ENCODE measurements around the gene ERP27. TPM values are rescaled to one million over a fixed set of nuclear protein-coding genes. Genes with fewer than 3 reads are reported as not detected.

The ERP27 gene
- polyA plus RNA-seq, 4 donors: 0.12 to 34.9 TPM; not detected in 2

DNA sequence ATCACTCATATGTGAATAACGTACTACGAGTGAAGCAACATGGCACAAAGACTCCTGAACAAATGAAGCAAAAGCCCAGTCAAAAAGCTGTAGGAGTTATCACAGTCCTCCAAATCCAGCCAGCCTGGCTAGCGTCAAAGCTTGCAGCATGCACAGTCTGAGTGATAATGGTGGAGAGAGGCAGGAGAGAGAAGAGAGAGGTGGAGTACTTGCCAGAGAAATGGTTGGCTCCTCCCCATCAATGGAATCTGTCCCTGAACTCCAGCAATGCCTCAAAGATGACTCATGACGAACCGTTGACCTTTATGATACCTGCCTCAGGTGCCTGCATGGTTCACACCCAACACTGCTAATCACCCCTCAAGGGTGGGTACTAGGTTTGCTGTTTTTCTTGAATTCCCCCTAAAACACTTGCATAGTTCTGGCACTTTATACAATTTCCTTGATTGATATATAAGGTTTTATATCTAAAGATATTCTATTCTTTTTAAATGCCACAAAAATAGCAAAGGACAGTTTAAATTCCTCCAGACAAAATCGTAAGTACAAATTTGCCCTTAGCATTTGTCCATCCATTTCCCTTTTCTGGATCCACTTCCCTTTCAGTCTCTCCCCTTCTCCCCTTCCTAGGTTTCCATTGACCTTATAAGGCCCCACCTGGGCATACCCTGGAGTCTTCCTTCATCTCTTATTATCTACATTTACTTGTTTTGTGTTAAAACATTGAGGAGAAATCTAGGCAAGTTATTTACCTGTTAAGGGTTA lies 12.8 kb upstream of the ERP27 start:
- Histone ChIP-seq H3K4me3 (ENCODE audit: low read depth in 1 of 3, low read length in 3 of 3) (no peak overlapping the region), H3K27ac (ENCODE audit: low read depth in 1 of 3, low read length in 2 of 3) (peak overlapping the region in 1 of 3 donors; percentile 72), H3K27me3 (ENCODE audit: control insufficient read depth in 3 of 3, insufficient read depth in 3 of 3, low read length in 3 of 3) (no peaks in the 10 kb centered on the region), H3K4me1 (ENCODE audit: control insufficient read depth in 3 of 3, insufficient read depth in 2 of 3, low read depth in 1 of 3, low read length in 2 of 3) (peaks cover 4 to 11% (median 10%) of the 10 kb centered on the region in 3 donors), H3K36me3 (ENCODE audit: control insufficient read depth in 3 of 3, insufficient read depth in 2 of 3, low read depth in 1 of 3, low read length in 3 of 3) (peaks cover 0 to 2% (median 2%) of the 10 kb centered on the region in 3 donors), H3K9me3 (ENCODE audit: control insufficient read depth in 2 of 2, insufficient read depth in 1 of 2, low read depth in 1 of 2, low read length in 1 of 2) (no peaks in the 10 kb centered on the region)
- FAIRE-seq (no peak), DNase-seq (peak; percentile 65 to 72)
- WGBS, 3 donors: 44 to 65% (median 58%) methylated on average over 6 of the region's 6 CpGs

DNA sequence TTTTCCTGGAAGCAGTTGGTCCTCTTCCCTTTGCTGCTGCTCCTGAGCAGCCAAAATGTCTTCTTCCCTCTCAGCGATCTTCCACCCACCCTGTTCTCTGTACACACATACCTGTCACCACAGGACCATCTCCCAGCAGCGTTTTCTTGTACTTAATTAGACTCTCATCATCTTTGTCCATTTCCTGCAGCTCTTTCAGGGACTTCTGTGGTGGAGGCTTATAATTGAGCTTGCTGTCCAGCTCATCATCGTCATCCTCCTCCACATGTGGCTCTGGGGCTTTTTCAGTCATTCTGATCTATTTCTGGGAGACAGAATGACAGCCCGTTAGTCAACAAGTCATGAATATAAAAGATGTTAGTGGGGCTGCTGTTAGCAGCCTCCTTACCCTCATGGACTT lies 12.1 kb upstream of the ERP27 start:
- Histone ChIP-seq H3K27ac (ENCODE audit: low read depth in 1 of 3, low read length in 2 of 3) (no peak overlapping the region), H3K27me3 (ENCODE audit: control insufficient read depth in 3 of 3, insufficient read depth in 3 of 3, low read length in 3 of 3) (no peaks in the 10 kb centered on the region), H3K4me3 (ENCODE audit: low read depth in 1 of 3, low read length in 3 of 3) (no peak overlapping the region), H3K4me1 (ENCODE audit: control insufficient read depth in 3 of 3, insufficient read depth in 2 of 3, low read depth in 1 of 3, low read length in 2 of 3) (peaks cover 4 to 11% (median 10%) of the 10 kb centered on the region in 3 donors), H3K9me3 (ENCODE audit: control insufficient read depth in 2 of 2, insufficient read depth in 1 of 2, low read depth in 1 of 2, low read length in 1 of 2) (no peaks in the 10 kb centered on the region), H3K36me3 (ENCODE audit: control insufficient read depth in 3 of 3, insufficient read depth in 2 of 3, low read depth in 1 of 3, low read length in 3 of 3) (peaks cover 0 to 2% (median 2%) of the 10 kb centered on the region in 3 donors)
- WGBS, 3 donors: 59 to 78% (median 66%) methylated on average over 4 of the region's 4 CpGs
- FAIRE-seq: no peak
- DNase-seq: no peak

GRCh38 chr12:14949631-14950030 lies 11.3 kb upstream of the ERP27 start:
- 85 to 91% (median 89%) methylated on average over 5 of the region's 5 CpGs for WGBS, 3 donors
- H3K27me3 ChIP-seq (ENCODE audit: control insufficient read depth in 3 of 3, insufficient read depth in 3 of 3, low read length in 3 of 3): no peaks in the 10 kb centered on the region
- FAIRE-seq (no peak), DNase-seq (no peak)
- peaks cover 4 to 11% (median 10%) of the 10 kb centered on the region in 3 donors for H3K4me1 ChIP-seq (ENCODE audit: control insufficient read depth in 3 of 3, insufficient read depth in 2 of 3, low read depth in 1 of 3, low read length in 2 of 3)
- H3K36me3 ChIP-seq (ENCODE audit: control insufficient read depth in 3 of 3, insufficient read depth in 2 of 3, low read depth in 1 of 3, low read length in 3 of 3): peaks cover 0 to 2% (median 2%) of the 10 kb centered on the region in 3 donors
- H3K9me3 ChIP-seq (ENCODE audit: control insufficient read depth in 2 of 2, insufficient read depth in 1 of 2, low read depth in 1 of 2, low read length in 1 of 2): no peaks in the 10 kb centered on the region
- H3K4me3 ChIP-seq (ENCODE audit: low read depth in 1 of 3, low read length in 3 of 3): no peak overlapping the region
- peak overlapping the region in 1 of 3 donors; percentile 22 for H3K27ac ChIP-seq (ENCODE audit: low read depth in 1 of 3, low read length in 2 of 3)

DNA sequence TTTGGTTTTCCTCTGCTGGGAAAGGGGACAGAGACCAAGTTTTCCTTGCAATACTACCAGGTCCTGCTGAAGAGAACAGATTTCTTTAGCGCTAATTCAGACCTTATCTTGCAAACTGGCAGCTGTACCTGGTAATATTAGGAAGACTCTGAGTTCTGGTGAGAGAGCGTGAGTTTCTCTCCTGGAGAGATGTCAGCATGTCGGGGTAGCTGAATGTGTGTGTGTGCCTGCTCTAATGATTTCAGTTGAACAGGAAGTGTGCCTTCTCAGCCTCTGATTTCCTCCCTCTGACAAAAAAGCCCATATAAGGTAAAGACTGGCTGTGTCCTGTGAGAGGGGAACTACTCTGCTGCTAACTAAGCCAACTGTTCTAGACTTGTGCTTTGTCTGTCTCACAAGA lies 10.3 kb upstream of the ERP27 start:
- 10 to 40% (median 19%) methylated on average over 3 of the region's 3 CpGs for WGBS, 3 donors
- DNase-seq (peak; percentile 57 to 66), FAIRE-seq (no peak)
- Histone ChIP-seq H3K9me3 (ENCODE audit: control insufficient read depth in 2 of 2, insufficient read depth in 1 of 2, low read depth in 1 of 2, low read length in 1 of 2) (no peaks in the 10 kb centered on the region), H3K27ac (ENCODE audit: low read depth in 1 of 3, low read length in 2 of 3) (peak overlapping the region in 2 of 3 donors; percentile 45 to 92), H3K27me3 (ENCODE audit: control insufficient read depth in 3 of 3, insufficient read depth in 3 of 3, low read length in 3 of 3) (no peaks in the 10 kb centered on the region), H3K36me3 (ENCODE audit: control insufficient read depth in 3 of 3, insufficient read depth in 2 of 3, low read depth in 1 of 3, low read length in 3 of 3) (peaks cover 0 to 2% (median 2%) of the 10 kb centered on the region in 3 donors), H3K4me1 (ENCODE audit: control insufficient read depth in 3 of 3, insufficient read depth in 2 of 3, low read depth in 1 of 3, low read length in 2 of 3) (peaks cover 4 to 11% (median 10%) of the 10 kb centered on the region in 3 donors), H3K4me3 (ENCODE audit: low read depth in 1 of 3, low read length in 3 of 3) (no peak overlapping the region)

DNA sequence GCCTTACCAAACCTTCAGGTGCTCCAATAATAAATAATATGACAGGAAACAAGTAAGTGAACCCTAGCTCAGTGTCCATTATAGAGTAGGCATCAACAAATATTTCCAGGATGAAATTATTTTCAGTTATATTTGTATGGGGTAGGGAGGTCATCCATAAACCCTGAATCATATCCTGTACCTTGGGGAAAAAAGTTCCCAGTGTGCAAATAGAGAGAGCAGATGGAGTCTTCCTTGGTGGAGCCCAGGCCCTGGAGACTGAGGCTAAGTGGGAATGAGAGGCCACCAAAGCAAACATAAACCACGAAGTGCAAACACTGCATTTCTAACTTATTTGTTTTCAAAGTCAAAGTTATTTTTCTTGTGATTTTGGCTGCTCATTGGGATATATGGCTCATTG lies 8.5 kb upstream of the ERP27 start:
- Histone ChIP-seq H3K9me3 (ENCODE audit: control insufficient read depth in 2 of 2, insufficient read depth in 1 of 2, low read depth in 1 of 2, low read length in 1 of 2) (no peaks in the 10 kb centered on the region), H3K27ac (ENCODE audit: low read depth in 1 of 3, low read length in 2 of 3) (no peak overlapping the region), H3K4me1 (ENCODE audit: control insufficient read depth in 3 of 3, insufficient read depth in 2 of 3, low read depth in 1 of 3, low read length in 2 of 3) (peaks cover 4 to 11% (median 10%) of the 10 kb centered on the region in 3 donors), H3K27me3 (ENCODE audit: control insufficient read depth in 3 of 3, insufficient read depth in 3 of 3, low read length in 3 of 3) (no peaks in the 10 kb centered on the region), H3K36me3 (ENCODE audit: control insufficient read depth in 3 of 3, insufficient read depth in 2 of 3, low read depth in 1 of 3, low read length in 3 of 3) (peaks cover 0 to 2% (median 2%) of the 10 kb centered on the region in 3 donors), H3K4me3 (ENCODE audit: low read depth in 1 of 3, low read length in 3 of 3) (no peak overlapping the region)
- 57 to 87% (median 64%) methylated on average over 1 of the region's 1 CpG for WGBS, 3 donors
- DNase-seq: no peak
- no peak for FAIRE-seq

GRCh38 chr12:14946162-14946561 lies 7.8 kb upstream of the ERP27 start:
- DNase-seq (no peak), FAIRE-seq (no peak)
- H3K4me3 ChIP-seq (ENCODE audit: low read depth in 1 of 3, low read length in 3 of 3): no peak overlapping the region
- no peaks in the 10 kb centered on the region for H3K27me3 ChIP-seq (ENCODE audit: control insufficient read depth in 3 of 3, insufficient read depth in 3 of 3, low read length in 3 of 3)
- no peaks in the 10 kb centered on the region for H3K9me3 ChIP-seq (ENCODE audit: control insufficient read depth in 2 of 2, insufficient read depth in 1 of 2, low read depth in 1 of 2, low read length in 1 of 2)
- H3K4me1 ChIP-seq (ENCODE audit: control insufficient read depth in 3 of 3, insufficient read depth in 2 of 3, low read depth in 1 of 3, low read length in 2 of 3): peaks cover 4 to 11% (median 7%) of the 10 kb centered on the region in 3 donors
- WGBS, 3 donors: 83 to 90% (median 83%) methylated on average over 2 of the region's 2 CpGs
- peaks cover 0 to 2% (median 2%) of the 10 kb centered on the region in 3 donors for H3K36me3 ChIP-seq (ENCODE audit: control insufficient read depth in 3 of 3, insufficient read depth in 2 of 3, low read depth in 1 of 3, low read length in 3 of 3)
- H3K27ac ChIP-seq (ENCODE audit: low read depth in 1 of 3, low read length in 2 of 3): no peak overlapping the region

DNA sequence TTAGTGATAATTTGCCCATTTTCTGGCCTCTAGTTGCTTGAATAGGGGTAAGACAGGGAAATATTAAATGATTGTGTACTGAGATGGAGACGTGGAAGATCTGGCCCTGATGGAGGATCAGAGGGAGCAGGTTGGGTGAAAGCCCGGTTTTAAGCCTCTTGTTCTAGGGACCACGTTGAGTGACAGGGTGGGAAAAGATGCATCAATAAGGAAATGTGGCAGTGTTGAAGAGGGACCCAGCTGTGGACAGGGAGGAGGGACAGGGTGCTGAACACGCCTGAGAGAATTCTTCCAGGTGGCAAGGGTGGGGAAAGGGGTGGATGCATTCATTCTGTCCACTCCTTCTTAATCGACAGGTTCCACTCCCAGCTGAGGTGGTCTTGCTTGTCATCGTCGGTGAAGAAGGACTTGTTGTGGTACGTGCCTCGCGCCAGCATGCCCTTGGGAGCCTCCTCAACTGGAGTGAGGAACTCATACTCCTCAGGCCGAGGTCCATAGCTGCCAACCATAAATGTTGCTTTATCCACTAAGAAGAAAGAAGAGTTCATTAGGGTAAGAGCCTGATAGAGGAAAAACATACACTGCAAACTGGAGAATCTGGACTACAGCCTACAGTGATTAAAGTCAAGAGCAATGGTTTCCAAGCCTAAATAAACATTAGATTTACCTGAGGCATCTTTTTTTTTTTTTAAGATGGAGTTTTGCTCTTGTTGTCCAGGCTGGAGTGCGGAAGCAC lies 4.0 kb upstream of the ERP27 start:
- no peaks in the 10 kb centered on the region for H3K27me3 ChIP-seq (ENCODE audit: control insufficient read depth in 3 of 3, insufficient read depth in 3 of 3, low read length in 3 of 3)
- no peak overlapping the region for H3K4me3 ChIP-seq (ENCODE audit: low read depth in 1 of 3, low read length in 3 of 3)
- no peaks in the 10 kb centered on the region for H3K9me3 ChIP-seq (ENCODE audit: control insufficient read depth in 2 of 2, insufficient read depth in 1 of 2, low read depth in 1 of 2, low read length in 1 of 2)
- 77 to 90% (median 87%) methylated on average over 12 of the region's 12 CpGs for WGBS, 3 donors
- FAIRE-seq (no peak), DNase-seq (no peak)
- H3K27ac ChIP-seq (ENCODE audit: low read depth in 1 of 3, low read length in 2 of 3): no peak overlapping the region
- H3K36me3 ChIP-seq (ENCODE audit: control insufficient read depth in 3 of 3, insufficient read depth in 2 of 3, low read depth in 1 of 3, low read length in 3 of 3): no peaks in the 10 kb centered on the region
- H3K4me1 ChIP-seq (ENCODE audit: control insufficient read depth in 3 of 3, insufficient read depth in 2 of 3, low read depth in 1 of 3, low read length in 2 of 3): peaks cover 0 to 6% (median 2%) of the 10 kb centered on the region in 3 donors

GRCh38 chr12:14941369-14941768 lies 3.0 kb upstream of the ERP27 start:
- Histone ChIP-seq H3K36me3 (ENCODE audit: control insufficient read depth in 3 of 3, insufficient read depth in 2 of 3, low read depth in 1 of 3, low read length in 3 of 3) (no peaks in the 10 kb centered on the region), H3K27ac (ENCODE audit: low read depth in 1 of 3, low read length in 2 of 3) (no peak overlapping the region), H3K4me1 (ENCODE audit: control insufficient read depth in 3 of 3, insufficient read depth in 2 of 3, low read depth in 1 of 3, low read length in 2 of 3) (peaks cover 0 to 6% (median 0%) of the 10 kb centered on the region in 3 donors), H3K27me3 (ENCODE audit: control insufficient read depth in 3 of 3, insufficient read depth in 3 of 3, low read length in 3 of 3) (no peaks in the 10 kb centered on the region), H3K9me3 (ENCODE audit: control insufficient read depth in 2 of 2, insufficient read depth in 1 of 2, low read depth in 1 of 2, low read length in 1 of 2) (no peaks in the 10 kb centered on the region), H3K4me3 (ENCODE audit: low read depth in 1 of 3, low read length in 3 of 3) (no peak overlapping the region)
- FAIRE-seq (no peak), DNase-seq (no peak)
- 91 to 95% (median 95%) methylated on average over 2 of the region's 2 CpGs for WGBS, 3 donors

Data from small intestine (tissue), 7 donors.